ENCODE data around the gene USP22.

USP22 gene

GRCh38 chr17:21075739-21076085, 32.9 kb upstream of the USP22 start:
- no peaks in the 10 kb centered on the region for H3F3A ChIP-seq (ENCODE audit: insufficient read depth, low read length)
- H3K36me3 ChIP-seq (replicated peaks; ENCODE audit: insufficient read depth, low read length), result no peaks in the 10 kb centered on the region
- no peak for DNase-seq
- H2AFZ ChIP-seq (ENCODE audit: low read length), result no peak overlapping the region
- H4K20me1 ChIP-seq (ENCODE audit: insufficient read depth, low read length), result no peaks in the 10 kb centered on the region
- H3K4me2 ChIP-seq (ENCODE audit: low read depth, low read length), result no peak overlapping the region
- H3K9me3 ChIP-seq (replicated peaks; ENCODE audit: insufficient read depth, low read length), result no peaks in the 10 kb centered on the region
- H3K4me3 ChIP-seq (ENCODE audit: low read length), result no peak overlapping the region
- no peak overlapping the region for H3K9ac ChIP-seq (ENCODE audit: low read length)
- TF ChIP-seq EZH2phosphoT487 (IDR thresholded peaks at IDR 0.05; ENCODE audit: low read length) (no peak), EZH2 (optimal IDR thresholded peaks at IDR 0.05; ENCODE audit: low read depth, low read length) (no peak)
- TF ChIP-seq, protein P1, sequence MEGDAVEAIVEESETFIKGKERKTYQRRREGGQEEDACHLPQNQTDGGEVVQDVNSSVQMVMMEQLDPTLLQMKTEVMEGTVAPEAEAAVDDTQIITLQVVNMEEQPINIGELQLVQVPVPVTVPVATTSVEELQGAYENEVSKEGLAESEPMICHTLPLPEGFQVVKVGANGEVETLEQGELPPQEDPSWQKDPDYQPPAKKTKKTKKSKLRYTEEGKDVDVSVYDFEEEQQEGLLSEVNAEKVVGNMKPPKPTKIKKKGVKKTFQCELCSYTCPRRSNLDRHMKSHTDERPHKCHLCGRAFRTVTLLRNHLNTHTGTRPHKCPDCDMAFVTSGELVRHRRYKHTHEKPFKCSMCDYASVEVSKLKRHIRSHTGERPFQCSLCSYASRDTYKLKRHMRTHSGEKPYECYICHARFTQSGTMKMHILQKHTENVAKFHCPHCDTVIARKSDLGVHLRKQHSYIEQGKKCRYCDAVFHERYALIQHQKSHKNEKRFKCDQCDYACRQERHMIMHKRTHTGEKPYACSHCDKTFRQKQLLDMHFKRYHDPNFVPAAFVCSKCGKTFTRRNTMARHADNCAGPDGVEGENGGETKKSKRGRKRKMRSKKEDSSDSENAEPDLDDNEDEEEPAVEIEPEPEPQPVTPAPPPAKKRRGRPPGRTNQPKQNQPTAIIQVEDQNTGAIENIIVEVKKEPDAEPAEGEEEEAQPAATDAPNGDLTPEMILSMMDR (IDR thresholded peaks at IDR 0.05; ENCODE audit: low read length), result no peak
- H3K4me1 ChIP-seq (ENCODE audit: low read length), result no peaks in the 10 kb centered on the region
- no peaks in the 10 kb centered on the region for H3K27me3 ChIP-seq (replicated peaks; ENCODE audit: insufficient read depth, low read length)
- H3K27ac ChIP-seq (ENCODE audit: low read length), result no peak overlapping the region
- H3K9me2 ChIP-seq (replicated peaks; ENCODE audit: insufficient read depth, low read length), result no peaks in the 10 kb centered on the region
- H3K79me2 ChIP-seq (ENCODE audit: low read length), result no peaks in the 10 kb centered on the region

DNA sequence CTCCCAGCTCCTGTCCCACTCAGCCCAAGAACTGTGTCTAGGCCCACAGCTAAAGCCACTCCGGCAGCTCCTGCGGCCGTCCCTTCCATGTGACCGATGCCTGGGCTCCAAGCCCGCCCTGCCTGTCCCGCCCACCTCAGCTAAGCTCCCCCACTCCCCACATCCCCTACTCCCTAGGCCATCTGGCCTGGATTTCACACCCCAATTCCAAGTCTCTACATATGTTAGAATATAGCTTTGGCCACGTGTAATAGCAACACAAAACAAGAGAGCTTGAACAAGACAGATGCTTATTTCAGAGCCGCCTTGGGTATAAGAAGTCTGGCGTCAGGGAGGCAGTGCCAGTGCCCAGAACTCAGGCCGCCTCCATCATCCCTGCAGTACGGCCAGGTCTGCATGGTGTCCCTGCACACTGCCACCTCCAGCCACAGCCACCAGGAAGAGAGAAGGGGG, 30.0 kb upstream of the USP22 start:
- Histone ChIP-seq H3K9me3 (replicated peaks; ENCODE audit: insufficient read depth, low read length) (no peaks in the 10 kb centered on the region), H3K9me2 (replicated peaks; ENCODE audit: insufficient read depth, low read length) (no peaks in the 10 kb centered on the region), H3K4me1 (ENCODE audit: low read length) (no peaks in the 10 kb centered on the region), H3K36me3 (replicated peaks; ENCODE audit: insufficient read depth, low read length) (no peaks in the 10 kb centered on the region), H2AFZ (ENCODE audit: low read length) (no peak overlapping the region), H4K20me1 (ENCODE audit: insufficient read depth, low read length) (no peaks in the 10 kb centered on the region), H3F3A (ENCODE audit: insufficient read depth, low read length) (no peaks in the 10 kb centered on the region), H3K4me2 (ENCODE audit: low read depth, low read length) (no peak overlapping the region), H3K4me3 (ENCODE audit: low read length) (no peak overlapping the region), H3K27ac (ENCODE audit: low read length) (no peak overlapping the region), H3K9ac (ENCODE audit: low read length) (no peak overlapping the region), H3K27me3 (replicated peaks; ENCODE audit: insufficient read depth, low read length) (no peaks in the 10 kb centered on the region), H3K79me2 (ENCODE audit: low read length) (no peaks in the 10 kb centered on the region)
- TF ChIP-seq, protein P1 (IDR thresholded peaks at IDR 0.05; ENCODE audit: low read length), result no peak
- TF ChIP-seq EZH2 (optimal IDR thresholded peaks at IDR 0.05; ENCODE audit: low read depth, low read length) (no peak), EZH2phosphoT487 (IDR thresholded peaks at IDR 0.05; ENCODE audit: low read length) (no peak)
- DNase-seq, result no peak

DNA sequence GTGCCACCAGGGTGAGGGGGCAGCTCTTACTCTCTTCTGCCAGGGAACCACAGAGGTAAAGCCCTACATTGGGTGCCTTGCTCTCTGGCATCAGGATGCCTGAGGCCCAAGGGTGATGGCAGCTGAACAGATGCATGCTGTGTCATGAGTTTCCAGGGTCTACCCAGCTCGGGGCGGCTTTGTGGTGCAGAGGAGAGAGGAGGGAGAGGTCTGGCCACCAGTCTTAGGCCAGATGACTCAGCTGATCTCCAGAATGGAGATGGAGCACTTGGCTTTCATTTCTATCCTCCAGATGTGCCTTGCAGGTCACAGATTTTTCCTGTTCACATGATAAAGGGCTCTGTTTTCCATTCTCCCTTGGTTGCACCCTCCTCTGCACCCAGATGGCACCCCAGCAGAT, 23.6 kb upstream of the USP22 start:
- Histone ChIP-seq H3K36me3 (replicated peaks; ENCODE audit: insufficient read depth, low read length) (no peaks in the 10 kb centered on the region), H3K27ac (ENCODE audit: low read length) (no peak overlapping the region), H3K9me3 (replicated peaks; ENCODE audit: insufficient read depth, low read length) (no peaks in the 10 kb centered on the region), H3F3A (ENCODE audit: insufficient read depth, low read length) (no peaks in the 10 kb centered on the region), H3K4me3 (ENCODE audit: low read length) (no peak overlapping the region), H3K27me3 (replicated peaks; ENCODE audit: insufficient read depth, low read length) (no peaks in the 10 kb centered on the region), H3K9me2 (replicated peaks; ENCODE audit: insufficient read depth, low read length) (no peaks in the 10 kb centered on the region), H3K79me2 (ENCODE audit: low read length) (no peaks in the 10 kb centered on the region), H2AFZ (ENCODE audit: low read length) (no peak overlapping the region), H3K4me1 (ENCODE audit: low read length) (0 out of 2 replicates have a peak, but pooled peaks cover 4% of the 10 kb centered on the region), H4K20me1 (ENCODE audit: insufficient read depth, low read length) (no peaks in the 10 kb centered on the region), H3K4me2 (ENCODE audit: low read depth, low read length) (no peak overlapping the region), H3K9ac (ENCODE audit: low read length) (no peak overlapping the region)
- DNase-seq, result no peak
- TF ChIP-seq EZH2phosphoT487 (IDR thresholded peaks at IDR 0.05; ENCODE audit: low read length) (no peak), EZH2 (optimal IDR thresholded peaks at IDR 0.05; ENCODE audit: low read depth, low read length) (no peak)
- TF ChIP-seq, protein P1 (IDR thresholded peaks at IDR 0.05; ENCODE audit: low read length), result no peak
